DMS114 treated with DMSO at 0.1 percent for 48 hours (cell line): ENCODE data around the gene TMEM43.

Experiments
- DNase-seq: peaks from one replicate; lab custom pipeline; 2025; ENCODE audit not compliant: unreplicated experiment; lab: John Stamatoyannopoulos, UW

Gene TMEM43

DNA sequence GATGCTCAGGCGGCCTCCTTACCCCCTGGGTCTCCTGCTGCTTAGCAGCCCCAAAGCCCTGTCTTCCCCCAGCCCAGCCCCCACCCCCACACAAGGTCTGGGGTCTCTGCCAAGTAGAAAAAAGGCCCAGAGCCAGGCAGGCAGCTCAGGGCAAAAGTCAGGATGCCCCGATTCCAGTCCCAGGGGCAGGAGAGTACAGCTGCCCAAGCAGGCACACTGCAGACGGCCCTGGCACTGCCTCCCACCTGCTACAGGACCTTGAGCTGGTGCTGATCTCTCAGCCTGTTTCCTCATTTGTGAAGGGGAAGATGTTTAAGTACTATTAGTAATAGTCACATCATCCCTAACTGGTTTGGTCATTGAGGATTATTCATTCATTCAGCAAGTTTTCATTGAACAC lies 12.6 kb downstream of the TMEM43 start:
- no peak for DNase-seq

- no peak for DNase-seq
Measured at GRCh38 chr3:14138109-14138877, 13.4 kb downstream of the TMEM43 start.

DNA sequence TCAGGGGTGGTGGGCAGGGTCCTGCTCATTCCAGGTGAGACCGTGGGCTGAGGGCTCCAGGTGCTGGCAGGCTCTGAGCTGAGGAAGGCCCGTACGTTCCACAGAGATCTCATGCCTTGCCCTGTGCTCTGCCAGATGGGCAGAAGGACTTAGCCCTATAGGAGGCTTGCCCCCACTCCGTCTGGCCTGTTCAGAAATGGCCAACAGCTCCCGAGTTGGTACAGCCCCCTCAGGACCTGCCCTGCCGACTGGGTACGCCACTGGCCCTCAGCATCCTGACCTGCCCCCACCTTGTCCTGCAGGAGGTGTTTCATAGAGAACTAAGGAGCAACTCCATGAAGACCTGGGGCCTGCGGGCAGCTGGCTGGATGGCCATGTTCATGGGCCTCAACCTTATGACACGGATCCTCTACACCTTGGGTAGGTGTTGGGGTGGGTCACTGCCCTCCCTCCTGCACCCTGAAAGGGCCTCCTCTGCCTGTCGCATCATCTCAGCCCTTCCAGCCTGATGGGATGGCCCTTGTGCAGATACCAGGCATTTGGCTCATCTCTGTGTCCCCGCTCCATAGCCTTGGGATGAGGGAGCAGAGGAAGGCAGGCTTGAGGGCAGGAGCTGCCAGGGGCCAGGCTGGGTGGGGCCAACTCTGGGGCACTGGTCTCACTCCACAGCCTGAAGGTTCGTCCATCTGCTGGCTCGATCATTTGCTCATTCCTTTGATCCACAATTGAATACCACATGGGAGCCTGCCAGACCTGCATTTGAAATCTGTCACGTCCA lies 14.2 kb downstream of the TMEM43 start:
- DNase-seq, result no peak

DNA sequence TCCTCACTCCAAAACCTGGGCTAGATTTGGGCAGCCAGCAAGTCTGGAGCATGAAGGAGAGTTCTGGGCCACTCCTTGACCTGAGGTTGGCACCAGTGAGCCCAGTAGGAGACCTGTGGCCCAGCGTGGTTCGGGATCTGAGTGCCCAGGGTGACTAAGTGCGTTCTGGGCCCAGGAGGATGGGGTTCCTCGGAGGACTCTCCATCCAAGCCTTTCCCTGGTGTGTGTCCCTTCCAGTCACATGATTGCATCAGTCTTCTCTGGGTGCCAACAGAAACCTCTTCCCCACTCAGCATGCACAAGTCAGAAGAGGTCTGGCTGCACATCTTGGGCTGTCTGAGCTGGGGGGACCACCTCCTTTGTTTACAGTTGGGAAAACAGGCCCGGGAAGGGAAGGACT lies 14.9 kb downstream of the TMEM43 start:
- DNase-seq, result no peak

DNA sequence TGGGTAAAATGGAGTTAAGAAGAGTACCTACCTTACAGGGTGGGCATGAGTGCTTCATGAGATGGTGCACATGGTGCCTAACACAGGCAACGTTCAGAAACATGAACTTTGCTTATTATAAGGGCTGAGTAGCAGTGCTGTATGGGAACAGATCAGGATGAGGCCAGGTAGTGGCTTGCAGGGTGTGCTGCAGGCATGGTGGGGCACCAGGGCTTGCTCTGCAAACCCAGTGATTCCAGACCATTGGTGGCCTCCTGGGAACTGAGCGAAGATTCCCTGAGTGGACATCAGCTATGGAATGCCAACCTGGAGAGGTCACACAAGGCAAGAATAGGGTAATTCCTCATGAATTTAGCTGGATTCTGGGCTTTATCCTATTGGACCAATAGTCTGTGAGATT lies 15.8 kb downstream of the TMEM43 start:
- DNase-seq, result no peak

DNA sequence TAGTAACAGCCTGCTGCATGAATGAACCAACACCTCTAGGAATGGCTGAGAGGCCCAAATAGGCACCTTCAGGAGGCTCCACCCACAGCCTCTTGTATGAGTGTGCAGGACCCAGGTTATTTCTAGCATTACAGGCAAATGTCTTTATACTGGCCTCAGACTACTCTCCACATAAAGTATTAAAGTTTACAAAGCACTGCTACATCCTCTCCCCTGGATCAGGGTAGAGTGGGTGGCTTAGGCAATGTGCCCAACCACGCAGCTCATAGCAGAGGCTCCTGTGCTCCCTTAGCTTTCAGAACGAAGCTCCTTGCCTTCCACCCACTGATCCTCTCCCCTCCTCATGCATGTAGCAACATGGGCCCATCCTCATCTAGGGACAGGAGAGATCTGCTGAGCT lies 16.3 kb downstream of the TMEM43 start:
- DNase-seq, result no peak

DNA sequence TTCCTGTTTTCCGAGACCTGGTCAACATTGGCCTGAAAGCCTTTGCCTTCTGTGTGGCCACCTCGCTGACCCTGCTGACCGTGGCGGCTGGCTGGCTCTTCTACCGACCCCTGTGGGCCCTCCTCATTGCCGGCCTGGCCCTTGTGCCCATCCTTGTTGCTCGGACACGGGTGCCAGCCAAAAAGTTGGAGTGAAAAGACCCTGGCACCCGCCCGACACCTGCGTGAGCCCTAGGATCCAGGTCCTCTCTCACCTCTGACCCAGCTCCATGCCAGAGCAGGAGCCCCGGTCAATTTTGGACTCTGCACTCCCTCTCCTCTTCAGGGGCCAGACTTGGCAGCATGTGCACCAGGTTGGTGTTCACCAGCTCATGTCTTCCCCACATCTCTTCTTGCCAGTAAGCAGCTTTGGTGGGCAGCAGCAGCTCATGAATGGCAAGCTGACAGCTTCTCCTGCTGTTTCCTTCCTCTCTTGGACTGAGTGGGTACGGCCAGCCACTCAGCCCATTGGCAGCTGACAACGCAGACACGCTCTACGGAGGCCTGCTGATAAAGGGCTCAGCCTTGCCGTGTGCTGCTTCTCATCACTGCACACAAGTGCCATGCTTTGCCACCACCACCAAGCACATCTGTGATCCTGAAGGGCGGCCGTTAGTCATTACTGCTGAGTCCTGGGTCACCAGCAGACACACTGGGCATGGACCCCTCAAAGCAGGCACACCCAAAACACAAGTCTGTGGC lies 16.9 kb downstream of the TMEM43 start:
- no peak for DNase-seq

DNA sequence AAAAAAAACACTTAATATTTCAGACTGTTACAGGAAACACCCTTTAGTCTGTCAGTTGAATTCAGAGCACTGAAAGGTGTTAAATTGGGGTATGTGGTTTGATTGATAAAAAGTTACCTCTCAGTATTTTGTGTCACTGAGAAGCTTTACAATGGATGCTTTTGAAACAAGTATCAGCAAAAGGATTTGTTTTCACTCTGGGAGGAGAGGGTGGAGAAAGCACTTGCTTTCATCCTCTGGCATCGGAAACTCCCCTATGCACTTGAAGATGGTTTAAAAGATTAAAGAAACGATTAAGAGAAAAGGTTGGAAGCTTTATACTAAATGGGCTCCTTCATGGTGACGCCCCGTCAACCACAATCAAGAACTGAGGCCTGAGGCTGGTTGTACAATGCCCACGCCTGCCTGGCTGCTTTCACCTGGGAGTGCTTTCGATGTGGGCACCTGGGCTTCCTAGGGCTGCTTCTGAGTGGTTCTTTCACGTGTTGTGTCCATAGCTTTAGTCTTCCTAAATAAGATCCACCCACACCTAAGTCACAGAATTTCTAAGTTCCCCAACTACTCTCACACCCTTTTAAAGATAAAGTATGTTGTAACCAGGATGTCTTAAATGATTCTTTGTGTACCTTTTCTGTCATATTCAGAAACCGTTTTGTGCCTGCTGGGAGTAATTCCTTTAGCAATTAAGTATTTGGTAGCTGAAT lies 17.9 kb downstream of the TMEM43 start:
- DNase-seq, result no peak

DNA sequence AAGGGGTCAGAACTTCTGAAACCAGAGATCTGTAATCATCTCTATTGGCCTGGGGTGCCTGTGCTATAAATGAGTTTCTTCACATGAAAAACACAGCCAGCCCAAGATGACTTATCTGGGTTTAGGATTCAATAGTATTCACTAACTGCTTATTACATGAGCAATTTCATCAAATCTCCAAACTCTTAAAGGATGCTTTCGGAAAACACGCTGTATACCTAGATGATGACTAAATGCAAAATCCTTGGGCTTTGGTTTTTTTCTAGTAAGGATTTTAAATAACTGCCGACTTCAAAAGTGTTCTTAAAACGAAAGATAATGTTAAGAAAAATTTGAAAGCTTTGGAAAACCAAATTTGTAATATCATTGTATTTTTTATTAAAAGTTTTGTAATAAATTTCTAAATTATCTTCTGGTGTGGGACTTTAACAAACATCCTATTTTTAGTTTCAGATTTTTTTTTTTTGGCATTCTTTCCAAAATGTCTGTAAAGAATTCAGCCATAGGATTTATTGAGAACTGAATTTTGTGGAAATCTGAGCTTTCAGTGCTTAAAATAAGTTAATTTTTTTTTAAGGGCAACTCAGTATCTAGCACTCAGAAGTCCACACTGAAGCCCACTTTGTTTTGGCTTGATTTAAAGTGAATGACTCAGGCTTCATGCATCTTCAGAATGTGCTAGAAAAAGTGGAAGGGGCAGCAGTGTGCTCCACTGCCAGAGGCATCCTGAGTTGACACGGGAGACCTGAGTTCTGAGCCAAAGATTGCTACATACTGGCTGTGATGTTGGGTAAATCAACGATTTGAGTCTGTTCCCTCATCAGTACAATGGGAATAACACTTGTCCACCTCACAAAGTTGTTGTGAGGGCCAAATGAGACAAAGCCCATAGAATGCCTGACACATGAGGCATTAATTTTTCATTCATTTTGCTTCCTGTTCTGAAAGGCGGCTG lies 18.7 kb downstream of the TMEM43 start:
- no peak for DNase-seq

DNA sequence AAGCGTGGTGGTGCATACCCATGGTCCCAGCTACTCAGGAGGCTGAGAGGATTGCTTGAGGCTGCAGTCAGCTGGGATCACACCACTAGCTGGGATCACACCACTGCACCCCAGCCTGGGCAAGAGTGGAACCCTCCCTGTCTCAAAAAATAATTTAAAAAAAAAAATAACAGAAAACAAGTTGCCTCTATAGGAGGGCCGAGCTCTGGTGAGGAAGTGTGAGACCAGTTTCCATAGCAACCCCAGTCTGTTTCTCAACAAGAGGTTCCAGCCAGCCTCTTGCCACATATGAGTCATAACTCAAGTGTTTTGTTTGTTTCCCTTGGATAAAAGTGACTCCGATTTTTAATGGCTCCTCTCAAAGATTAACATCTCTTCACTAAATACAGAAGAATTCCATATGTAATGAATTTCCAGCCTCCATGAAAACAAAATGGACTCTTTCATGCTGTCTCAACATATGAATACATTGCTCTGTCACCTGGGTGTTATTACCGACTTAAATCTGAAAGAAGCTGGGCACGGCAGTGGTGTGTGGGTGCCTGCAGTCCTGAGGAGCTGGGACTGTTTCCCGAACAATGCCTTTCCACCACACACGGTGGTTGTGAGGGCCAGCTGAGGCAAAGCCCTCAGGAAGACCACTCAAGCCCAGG lies 19.7 kb downstream of the TMEM43 start:
- DNase-seq, result no peak

DNA sequence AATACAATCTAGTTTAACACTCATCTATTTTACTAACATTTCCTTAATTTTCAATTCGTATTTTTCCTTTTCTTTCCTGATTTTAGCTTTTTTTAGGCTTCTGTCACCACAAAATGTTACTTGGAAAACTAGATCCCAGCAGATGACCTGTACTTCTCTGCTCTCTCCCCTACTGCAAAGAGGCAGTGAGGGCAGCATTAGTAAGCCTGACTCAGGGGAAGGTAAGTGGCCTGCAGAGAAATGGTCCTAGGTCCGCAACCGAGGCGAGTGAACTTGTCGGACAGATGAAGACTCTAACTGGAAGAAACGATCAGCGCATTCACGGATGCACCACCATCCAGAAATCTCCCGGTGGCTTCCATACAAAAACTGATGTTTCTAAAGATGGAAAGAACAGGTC lies 20.4 kb downstream of the TMEM43 start:
- DNase-seq, result no peak

GRCh38 chr3:14145670-14146380 lies 21.0 kb downstream of the TMEM43 start:
- DNase-seq, result no peak

- DNase-seq, result no peak
Measured at GRCh38 chr3:14146381-14147065, 21.7 kb downstream of the TMEM43 start.

GRCh38 chr3:14147066-14147435 lies 22.2 kb downstream of the TMEM43 start:
- no peak for DNase-seq

DNA sequence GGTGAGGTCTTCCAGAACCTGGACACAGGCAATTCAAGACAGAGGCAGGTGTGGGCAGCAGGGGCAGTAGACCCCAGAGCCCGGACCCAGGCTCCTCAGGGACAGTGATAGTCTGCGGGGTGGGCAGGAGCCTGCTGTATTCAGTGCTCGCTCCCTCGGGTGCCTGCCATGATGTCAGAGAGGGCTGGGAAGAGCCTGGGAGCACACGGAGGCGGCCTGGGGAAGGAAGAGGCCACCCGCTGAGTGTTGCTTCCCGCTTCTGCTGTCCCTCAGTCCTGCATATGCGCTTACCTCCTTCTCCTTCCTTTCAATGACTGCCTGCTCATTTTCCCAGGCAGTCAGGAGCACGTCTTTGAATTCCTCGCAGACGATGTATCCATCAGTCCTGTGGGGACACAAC lies 22.8 kb downstream of the TMEM43 start:
- no peak for DNase-seq

DNA sequence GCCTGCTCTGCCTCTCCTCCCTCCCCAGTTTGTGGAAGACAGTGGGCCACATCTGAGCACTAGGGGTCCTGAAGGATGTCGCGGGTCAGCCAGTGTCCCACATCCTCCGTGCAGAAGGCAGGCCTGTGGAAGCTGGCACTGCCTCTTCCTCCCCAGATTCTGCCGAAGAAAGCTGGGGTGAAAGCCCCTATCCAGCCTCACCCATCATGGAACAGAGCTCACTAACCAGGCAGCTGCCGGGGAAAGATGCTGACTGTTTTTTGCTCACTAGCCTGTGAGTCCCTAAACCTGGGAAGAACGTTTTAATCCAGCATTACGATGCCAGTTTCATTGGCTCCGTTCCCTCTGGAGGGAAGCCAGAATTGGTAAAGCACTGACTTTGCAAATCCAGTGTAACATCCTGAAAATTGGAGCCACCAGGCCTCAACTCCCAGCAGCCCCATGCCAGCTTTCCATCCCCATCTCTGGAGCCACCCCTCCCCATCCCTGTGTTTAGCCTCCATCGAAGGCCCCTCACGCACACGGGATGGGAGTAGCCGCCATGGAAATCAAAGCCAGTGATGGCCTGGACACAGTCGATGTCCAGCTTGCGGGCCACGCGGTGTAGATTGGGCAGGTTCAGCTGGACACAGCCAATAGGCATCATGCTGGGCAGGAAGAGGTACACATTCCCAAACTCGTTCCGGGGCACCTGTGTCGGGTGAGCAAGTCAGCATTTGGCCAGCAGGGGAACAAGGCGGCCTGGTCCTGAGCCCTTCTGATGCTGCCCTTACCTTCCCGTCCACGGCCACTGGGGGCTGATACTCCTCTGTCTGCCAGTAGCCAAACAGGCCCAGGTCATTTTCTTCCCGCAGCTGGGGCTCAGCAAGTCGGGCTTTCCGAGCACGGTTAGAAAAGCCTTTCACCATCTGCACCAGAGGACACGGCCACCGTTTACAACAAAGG lies 23.5 kb downstream of the TMEM43 start:
- no peak for DNase-seq

- no peak for DNase-seq
Measured at GRCh38 chr3:14150078-14150477, 25.2 kb downstream of the TMEM43 start.
